ENCODE data around the gene IDUA.

IDUA gene

GRCh38 chr4:1015746-1016145 is 28.9 kb downstream of the IDUA start:
- DNase-seq (ENCODE audit: low spot score), result no peak

- DNase-seq (ENCODE audit: low spot score), result no peak
These were observed 30.4 kb downstream of the IDUA start for GRCh38 chr4:1017211-1017610.

- DNase-seq (ENCODE audit: low spot score), result no peak
These were observed 30.9 kb downstream of the IDUA start for GRCh38 chr4:1017706-1018105.

DNA sequence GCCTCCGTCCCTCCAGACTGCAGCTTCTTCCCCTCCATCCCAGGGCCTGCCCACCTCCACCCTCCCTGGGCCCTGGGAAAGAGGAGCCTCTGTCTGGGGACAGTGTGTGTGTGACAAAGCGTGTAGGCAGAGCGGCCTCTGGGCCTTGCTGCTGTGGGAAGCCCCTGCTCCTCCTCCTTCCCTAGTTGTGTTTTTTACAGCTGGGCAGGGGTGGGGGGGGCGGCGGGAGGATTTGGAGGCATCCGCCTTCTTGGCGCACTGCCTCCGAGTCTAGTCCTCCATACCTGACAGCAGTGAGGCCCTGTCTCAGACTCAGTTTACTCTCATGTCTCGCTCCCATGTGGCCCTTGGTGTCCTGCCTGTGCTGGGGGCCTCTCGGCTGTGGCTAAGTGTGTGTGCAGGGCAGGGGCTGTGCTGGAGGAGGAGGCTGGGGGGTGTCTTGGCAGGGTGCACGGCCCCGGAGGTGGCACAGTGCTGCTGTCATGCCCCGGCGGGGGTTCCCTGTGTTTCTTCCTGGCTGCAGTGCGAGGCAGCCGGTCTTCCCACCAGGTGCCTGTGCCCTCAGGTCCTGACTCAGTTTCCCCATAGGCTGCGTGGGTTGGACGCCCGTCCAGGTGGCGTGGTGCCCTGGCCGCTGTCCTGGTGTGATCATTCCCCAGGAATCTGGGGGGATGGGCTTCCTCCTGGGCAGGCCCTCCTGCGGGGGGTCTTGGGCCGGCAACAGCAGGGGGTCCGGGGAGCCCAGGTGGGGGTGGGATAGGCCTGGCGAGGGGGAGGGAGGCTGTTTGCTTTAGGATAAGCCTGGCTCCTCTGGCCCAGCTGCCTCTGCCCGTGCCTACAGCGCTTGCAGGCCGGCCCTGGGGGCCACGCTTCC is 31.5 kb downstream of the IDUA start:
- DNase-seq (ENCODE audit: low spot score), result no peak

GRCh38 chr4:1019320-1019719 is 32.5 kb downstream of the IDUA start:
- no peak for DNase-seq (ENCODE audit: low spot score)

GRCh38 chr4:1019729-1020470 is 33.1 kb downstream of the IDUA start:
- no peak for DNase-seq (ENCODE audit: low spot score)

DNA sequence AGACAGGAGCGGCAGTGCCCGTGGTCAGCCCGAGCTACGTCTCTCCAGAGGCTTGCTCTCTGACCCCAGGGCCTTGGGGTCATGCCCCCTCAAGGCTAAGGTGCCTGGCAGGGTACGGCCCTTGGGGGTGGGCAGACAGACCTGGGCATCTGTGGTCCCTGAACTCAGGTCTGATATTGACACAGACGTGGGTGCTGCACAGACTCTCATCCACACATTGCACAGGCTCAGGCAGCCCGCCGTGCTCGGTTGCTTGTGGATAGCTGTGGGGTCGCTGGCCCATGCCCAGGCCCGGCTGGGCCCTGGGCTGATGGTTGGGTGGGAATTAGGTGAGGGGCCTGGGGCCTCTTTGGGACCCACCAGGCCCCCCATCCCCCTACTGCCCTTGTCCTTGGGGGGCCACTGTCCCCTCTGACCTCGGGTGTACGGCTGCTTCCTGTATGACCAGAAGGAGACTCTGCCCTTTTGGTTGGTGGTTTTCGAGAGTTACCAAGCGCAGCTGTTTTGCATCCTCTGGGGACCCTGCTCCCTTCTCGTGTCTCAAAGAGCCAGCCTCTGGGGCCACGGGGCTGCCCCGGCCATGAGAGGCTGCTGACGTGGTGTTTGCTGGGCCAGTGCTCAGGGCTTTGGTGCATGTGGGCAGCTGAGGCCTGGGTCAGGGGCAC is 34.7 kb downstream of the IDUA start:
- DNase-seq (ENCODE audit: low spot score), result no peak

DNA sequence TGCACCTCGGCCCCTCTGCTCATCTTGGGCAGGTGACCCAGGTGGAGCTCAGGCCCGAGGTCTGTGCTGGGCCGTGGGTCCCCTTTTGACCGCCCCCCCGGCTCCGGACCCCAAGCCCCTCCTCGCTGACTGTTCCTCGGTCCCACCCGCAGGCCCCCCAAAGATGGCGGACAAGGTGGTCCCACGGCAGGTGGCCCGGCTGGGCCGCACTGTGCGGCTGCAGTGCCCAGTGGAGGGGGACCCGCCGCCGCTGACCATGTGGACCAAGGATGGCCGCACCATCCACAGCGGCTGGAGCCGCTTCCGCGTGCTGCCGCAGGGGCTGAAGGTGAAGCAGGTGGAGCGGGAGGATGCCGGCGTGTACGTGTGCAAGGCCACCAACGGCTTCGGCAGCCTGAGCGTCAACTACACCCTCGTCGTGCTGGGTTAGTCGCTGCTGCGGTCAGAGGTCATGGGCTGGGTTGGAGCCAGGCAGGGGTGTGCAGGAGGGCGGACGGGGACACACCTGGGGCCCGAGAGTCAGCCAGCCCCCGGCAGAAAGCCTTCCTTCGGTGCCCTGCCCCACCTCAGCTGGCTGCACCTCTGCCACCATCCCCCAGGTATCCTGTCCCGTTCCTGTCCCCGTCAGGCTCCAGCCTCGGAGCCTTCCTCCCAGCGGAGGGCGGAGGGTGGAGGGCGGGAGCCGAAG is 35.4 kb downstream of the IDUA start:
- DNase-seq (ENCODE audit: low spot score), result no peak

DNA sequence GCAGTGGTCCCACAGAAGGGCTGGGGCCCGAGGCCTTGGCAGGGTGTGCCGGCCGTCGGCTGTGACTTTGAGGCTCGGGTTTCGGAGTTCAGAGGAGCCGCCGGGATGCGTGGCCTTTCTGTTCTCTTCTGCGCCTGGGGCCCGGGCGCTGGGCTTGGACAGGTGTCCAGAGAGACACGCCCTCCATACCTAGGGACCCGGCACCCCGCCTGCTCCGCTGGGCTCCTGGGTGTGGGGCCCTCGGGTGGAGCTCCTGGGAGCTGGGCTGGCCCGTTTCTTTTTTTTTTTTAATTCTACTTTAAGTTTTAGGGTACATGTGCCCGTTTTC is 35.9 kb downstream of the IDUA start:
- DNase-seq (ENCODE audit: low spot score), result peak; percentile 94

DNA sequence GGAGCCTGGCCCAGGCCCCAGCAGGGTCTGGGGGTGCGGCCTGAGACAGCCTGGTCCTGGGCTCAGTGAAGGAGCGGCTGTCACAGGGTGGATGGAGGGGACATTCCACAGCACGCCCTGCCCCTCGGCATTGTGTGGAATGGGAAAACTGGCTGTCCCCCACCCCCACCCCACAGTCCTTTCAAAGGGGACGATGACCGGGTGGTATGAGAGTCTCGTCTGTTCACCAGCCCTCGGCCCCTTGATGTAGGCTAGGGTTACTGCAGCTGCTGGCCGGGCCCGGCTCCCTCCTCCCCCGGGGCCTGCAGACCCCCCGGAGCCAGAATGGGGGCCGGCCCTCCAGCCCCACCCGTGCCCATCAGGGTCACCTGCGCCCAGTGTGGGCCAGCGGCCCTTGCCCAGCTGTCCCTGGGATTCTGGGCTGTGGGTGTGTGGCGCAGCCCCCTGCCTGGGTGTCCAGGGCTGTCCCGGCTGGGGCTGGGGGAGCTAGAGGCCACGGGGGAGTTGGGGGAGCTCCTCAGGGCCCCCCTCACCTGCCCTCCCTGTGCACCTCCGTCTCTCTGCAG is 36.3 kb downstream of the IDUA start:
- peak; percentile 56 for DNase-seq (ENCODE audit: low spot score)

GRCh38 chr4:1023895-1024740 is 37.3 kb downstream of the IDUA start:
- no peak for DNase-seq (ENCODE audit: low spot score)

- no peak for DNase-seq (ENCODE audit: low spot score)
These were observed 38.2 kb downstream of the IDUA start for GRCh38 chr4:1024882-1025545.

DNA sequence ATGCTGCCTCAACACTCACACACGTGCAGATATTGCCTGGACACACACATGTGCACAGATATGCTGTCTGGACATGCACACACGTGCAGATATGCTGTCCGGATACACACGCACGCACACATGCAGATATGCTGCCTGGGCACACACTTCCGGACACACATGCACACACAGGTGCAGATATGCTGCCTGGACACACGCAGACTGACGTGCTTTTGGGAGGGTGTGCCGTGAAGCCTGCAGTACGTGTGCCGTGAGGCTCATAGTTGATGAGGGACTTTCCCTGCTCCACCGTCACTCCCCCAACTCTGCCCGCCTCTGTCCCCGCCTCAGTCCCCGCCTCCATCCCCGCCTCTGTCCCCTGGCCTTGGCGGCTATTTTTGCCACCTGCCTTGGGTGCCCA is 39.3 kb downstream of the IDUA start:
- DNase-seq (ENCODE audit: low spot score), result peak; percentile 56

DNA sequence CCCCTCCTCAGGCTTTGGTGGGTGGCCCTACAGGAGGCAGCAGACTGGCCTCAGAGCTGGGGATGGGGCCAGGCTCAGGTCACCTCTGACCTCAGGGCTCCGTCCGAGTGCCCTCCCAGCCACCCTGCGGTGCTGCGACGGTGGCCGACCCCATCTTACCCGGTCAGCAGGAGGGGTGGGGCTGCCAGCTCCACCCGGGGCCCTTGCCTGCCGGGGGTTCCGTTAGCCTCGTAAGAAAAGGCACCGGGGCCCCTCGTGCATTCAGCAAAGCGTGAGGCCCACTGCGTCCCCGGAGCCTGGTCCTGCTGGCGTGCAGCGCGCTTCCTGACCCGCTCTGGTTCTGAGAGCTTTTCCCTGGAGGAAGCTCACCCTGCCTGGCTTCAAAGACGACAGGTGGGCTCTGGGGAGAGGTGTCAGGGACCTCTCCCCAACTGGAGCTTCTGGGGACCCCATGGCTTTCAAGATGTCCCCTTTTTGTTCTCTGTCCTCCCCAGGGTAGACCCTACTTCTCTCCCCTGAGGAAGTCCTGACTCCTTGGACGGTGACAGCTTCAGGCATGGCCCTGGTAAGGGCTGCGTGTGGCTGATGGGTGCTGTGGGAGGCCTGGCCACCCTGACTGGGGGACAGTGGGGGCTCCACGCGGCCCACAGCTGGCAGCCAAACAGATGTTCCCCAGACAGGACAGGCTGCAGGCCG is 40.5 kb downstream of the IDUA start:
- no peak for DNase-seq (ENCODE audit: low spot score)

DNA sequence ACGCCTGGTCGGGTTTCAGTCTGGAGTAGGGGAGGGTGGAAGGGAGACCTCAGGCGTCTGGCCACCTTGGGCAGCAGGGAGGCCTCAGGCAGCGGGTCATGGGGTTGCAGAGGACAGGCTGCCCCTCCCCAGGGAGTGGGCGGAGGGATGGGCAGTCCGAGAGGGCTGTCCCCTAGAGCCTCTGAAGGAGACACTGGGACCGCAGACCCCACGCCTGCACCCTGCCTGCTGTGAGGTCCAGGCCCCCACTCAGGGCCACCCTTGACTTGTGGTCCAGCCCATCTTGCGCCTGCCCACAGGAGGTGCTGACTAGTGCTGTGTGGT is 41.0 kb downstream of the IDUA start:
- no peak for DNase-seq (ENCODE audit: low spot score)

GRCh38 chr4:1028574-1029220 is 41.9 kb downstream of the IDUA start:
- DNase-seq (ENCODE audit: low spot score), result no peak

DNA sequence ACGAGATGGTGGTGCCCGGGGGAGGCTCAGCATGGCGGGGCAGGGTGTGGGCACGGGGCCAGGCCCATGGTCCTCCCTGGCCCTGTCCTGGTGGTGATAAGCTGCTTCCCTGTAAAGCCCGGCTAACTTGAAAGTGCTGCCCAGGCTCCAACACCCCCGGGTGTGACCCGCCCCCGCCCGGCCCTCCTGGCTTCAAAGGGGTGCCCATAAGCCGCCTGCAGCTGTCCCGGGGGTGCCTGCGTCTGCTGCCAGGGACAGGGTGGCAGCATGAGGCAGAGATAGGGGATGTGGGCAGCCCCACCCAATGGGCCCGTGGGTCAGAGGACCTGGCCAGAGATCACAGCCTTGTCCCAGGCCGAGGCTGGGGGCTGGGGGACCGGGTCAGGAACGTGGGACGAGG is 42.7 kb downstream of the IDUA start:
- DNase-seq (ENCODE audit: low spot score), result peak; percentile 89

DNA sequence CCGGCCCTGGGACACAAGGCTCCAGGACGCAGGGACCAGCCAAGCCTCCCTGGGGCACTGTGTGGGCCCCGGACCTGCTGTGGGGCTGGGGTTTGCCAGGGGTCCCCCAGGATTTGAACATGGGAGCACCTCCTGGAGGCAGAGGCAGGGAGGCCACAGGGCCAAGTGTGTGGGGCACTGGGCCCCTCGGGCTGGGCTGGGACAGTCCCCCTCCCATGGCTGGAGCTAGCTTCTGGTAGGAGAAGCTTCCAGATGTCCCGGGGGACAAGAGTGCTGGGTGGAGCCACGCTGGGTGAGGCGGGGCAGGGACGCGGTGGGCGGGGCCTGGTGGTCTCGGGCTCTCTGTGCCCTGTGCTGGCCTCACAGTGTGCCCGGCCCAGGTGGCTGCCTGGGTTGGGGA is 43.2 kb downstream of the IDUA start:
- DNase-seq (ENCODE audit: low spot score), result peak; percentile 83

DNA sequence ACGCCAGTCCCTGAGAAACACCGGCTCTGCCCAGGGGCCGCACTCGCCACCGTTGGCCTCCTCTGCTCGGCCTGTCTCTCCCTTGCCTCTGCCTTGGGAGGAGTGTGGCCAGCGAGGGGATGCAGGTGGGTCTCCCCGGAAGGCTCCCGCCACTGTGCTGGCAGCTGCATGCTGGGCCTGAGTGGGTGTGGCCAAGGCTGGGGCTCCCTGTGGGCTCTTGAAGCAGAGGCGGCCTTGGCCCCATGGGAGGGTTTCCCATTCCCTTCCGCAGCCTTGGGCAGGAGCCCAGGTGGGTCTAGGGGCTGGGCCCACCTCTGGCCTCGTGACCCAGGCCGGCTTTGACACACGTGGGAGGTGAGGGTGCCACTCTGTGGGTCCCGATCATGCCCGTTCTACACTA is 43.7 kb downstream of the IDUA start:
- DNase-seq (ENCODE audit: low spot score), result peak; percentile 77

DNA sequence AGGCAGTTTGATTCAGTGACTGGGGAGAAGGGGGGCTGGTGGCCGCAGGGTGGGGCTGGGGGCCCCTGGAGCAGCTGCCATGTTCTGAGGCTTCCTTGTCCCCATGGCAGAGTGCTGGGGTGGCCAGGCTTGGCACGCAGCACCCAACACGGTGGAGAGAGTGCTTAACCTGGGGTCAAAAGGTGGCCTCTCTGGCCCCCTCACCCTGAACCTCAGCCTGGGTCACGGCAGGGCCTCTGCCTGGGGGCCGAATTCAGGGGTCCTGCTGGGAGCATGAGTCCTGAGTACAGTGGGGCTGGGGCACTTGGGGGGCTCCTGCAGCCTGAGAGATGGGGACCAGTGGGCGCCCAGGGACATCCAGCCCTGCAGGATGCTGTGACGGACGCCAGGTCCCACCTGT is 44.5 kb downstream of the IDUA start:
- DNase-seq (ENCODE audit: low spot score), result no peak

Data from SW480 (cell line).